Stimulated activated CD4-positive, alpha-beta T cell treated with anti-CD3 and anti-CD28 coated beads, Interleukin-4, amount 100 ng/mL, for 4 hours (primary cell): ENCODE data around the gene MPP7.
"Not testable (repeated sequence)": the region's sequence is repeated elsewhere in the genome, so short reads cannot be mapped to it uniquely, and the experiment has no call there.

Experiments
- DNase-seq, 2 experiments: peaks; one replicate each; pipeline ENCODE4 v3.0.0-alpha.2; 2020

Gene MPP7

DNA sequence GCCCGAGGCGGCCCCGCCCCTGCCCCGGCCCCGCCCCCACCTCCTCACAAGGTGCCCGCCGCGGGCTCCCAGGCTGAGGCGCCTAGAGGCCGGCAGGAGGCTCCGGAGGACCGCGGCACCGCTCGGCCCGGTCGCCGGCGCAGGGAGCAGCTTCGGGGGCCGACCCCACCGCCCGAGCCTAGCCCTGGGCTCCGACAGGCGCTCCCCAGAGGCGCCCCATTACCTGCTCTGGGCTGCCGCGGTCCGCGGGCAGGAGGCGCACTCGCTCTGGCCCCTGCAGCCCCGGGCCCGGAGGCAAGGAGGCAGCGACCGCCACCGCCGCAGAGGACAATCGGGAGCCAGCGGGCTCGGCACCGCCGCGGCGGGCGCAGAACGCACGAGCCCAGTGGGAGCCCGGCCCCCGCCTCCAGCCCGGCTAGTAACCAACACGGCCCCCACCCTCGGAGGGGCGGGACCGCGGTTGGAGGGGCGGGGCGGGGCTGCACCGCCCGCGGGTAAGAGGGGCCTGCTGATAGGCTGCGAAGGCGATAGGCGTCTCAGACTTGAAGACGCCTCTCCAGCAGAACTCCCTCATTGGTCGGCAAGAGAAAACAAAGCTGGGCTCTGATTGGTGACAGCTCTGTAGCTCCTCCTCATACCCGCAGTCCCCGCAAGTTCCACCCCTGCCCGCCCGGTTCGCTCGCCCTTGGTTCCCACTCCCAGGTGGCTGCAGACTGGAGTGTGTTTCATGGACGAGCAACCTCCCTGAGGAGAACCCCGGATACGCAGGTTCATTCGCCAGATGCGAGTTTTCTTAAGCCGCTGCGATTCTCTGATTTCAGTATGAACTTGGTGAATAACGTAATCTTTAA lies at the start of gene MPP7:
MPP7 (minus strand) TSS at position 427 of the 851 bp plus-strand sequence. CDS start 64,460 bp downstream, outside the sequence.
- DNase-seq: peak; percentile 95 to 96

- DNase-seq: no peak
These were observed 47.0 kb upstream of the MPP7 start for GRCh38 chr10:28349892-28350291.

DNA sequence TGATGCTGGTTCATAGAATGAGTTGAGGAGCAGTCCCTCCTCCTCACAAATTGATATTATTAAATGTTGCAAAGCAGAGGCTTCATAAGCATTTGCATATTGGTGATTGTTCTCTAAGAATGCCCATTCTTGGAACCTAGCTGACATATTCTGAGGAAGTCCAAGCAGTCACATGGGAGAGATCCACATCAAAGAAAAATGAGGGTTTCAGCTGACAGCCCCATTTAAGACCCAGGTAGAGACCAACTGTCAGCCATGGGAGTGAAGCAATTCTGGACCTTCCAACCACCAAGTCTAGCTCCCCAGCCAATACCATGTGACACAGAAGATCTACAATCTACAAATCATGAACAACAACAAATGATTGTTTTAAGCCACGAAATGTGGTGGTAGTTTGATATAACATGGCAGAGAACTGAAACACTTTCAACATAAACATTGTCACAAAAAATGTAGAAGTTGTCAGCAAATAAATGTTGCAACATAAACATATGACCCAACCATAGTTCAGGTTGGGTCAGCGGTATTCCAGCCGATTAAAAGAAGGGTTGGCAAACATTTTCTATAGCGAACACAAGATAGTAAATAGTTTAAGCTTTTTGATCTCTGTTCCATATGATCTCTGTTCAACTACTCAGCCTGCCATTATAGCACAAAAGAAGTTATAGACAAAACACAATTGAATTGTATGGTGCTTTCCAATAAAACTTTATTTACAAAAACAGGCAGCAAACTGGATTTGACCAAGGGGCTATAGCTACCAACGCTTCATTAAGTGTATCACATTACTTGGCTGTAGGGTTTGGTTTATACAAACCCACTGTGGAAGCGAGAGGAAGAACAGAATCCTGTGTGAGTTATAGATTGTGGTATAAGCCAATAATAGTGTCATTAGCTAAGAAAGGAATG lies 41.4 kb upstream of the MPP7 start:
- no peak for DNase-seq

GRCh38 chr10:28343252-28343651 lies 40.4 kb upstream of the MPP7 start:
- DNase-seq: no peak

DNA sequence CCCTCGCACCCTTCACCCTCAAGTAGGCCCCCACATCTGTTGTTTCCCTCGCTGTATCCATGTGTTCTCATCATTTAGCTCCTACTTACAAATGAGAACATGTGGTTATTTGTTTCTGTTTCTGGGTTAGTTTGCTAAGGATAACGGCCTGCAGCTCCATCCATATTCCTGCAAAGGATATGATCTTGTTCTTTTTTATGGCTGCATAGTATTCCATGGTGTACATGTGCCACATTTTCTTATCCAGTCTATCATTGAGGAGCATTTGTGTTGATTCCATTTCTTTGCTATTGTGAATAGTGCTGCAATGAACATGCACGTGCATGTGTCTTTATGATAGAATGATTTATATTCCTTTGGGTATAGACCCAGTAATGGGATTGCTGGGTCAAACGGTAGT lies 38.8 kb upstream of the MPP7 start:
- not testable (repeated sequence) for DNase-seq

DNA sequence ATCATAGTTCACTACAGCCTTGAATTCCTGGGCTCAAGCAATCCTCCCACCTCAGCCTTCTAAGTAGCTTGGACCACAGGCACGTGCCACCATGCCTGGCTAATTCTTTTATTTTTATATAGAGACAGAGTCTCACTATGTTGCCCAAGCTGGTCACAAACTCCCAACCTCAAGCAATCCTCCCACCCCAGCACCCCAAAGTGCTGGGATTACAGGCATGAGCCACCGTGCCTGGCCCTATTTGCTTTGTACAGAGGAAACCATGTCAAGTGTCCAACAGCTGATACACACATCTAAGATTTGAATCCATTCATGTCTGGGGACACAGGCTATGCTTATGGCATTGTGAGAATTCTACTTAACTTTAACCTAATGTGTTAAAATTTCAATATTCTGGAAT lies 29.9 kb upstream of the MPP7 start:
- no peak for DNase-seq

DNA sequence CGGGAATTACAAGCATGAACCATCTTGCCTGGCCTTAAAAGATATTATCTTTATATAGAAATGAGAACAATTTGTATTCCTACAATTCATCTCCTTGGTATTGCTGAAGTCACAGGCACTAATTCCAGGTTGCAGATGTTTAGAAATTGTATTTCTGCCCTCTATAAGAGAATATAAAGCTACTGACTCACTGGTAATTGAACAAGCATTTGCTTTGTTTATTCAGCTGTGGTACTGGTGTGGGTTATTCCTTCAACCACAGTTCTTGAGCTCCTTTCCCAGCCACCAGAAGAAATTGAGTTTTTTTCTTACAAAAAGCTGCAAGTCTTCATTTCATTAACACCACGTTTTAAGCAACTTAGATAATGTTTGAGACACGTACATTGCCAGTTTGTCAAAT lies 29.0 kb upstream of the MPP7 start:
- no peak for DNase-seq

DNA sequence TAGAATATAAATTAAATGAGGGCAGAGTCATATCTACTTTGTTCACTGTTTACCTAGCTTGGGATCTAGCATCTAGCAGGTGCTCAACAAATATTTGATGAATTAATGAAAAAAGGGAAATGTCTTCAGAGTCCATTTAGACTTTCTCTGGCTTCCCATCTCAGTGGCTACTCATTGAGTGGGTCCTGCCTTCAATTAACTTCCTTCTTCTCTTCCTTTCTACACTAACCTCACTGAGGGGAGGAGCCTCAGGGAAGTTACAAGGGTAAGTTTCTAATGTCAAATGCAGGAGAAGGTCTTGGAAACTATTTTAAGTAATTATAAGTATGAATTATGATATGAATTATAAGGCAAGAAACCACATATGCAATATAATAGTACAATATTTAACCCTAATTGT lies 28.2 kb upstream of the MPP7 start:
- DNase-seq: no peak

DNA sequence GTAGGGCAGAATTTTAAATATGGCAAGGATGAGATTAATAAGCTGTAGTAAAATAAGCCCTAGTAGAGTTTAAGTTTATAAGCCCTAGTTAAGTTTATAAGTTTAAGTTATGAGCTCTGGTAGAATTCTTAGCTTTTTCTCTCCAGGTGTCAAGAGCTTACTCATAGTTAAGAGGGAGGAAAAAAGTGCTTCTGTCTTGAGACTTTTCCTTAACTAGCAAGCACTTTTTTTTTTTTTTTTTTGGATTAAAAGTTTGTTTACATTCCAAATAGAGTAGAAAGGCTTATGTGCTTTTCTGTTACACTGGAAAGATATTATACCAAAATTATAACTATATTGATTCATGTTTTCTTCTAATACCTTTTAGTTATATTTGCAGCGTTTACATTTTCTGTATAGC lies 25.5 kb upstream of the MPP7 start:
- no peak for DNase-seq

DNA sequence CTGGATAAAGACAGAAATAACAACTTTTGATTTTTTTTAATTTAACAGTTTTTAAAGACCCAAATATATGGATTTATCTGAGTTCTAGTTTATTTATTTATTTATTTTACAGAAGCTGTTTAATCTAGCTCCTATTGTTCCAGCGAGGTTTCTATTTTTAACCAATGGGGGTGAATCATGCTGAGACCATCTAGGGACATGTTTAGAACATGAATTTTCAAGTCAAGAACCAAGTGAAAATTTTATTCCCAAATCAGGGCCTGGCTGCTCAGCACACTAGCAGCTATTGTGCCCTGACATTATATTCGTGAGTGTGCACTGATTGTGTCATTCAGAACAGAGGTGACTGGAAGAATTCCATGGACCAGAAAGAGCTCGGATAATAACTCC lies 24.6 kb upstream of the MPP7 start:
- no peak for DNase-seq

DNA sequence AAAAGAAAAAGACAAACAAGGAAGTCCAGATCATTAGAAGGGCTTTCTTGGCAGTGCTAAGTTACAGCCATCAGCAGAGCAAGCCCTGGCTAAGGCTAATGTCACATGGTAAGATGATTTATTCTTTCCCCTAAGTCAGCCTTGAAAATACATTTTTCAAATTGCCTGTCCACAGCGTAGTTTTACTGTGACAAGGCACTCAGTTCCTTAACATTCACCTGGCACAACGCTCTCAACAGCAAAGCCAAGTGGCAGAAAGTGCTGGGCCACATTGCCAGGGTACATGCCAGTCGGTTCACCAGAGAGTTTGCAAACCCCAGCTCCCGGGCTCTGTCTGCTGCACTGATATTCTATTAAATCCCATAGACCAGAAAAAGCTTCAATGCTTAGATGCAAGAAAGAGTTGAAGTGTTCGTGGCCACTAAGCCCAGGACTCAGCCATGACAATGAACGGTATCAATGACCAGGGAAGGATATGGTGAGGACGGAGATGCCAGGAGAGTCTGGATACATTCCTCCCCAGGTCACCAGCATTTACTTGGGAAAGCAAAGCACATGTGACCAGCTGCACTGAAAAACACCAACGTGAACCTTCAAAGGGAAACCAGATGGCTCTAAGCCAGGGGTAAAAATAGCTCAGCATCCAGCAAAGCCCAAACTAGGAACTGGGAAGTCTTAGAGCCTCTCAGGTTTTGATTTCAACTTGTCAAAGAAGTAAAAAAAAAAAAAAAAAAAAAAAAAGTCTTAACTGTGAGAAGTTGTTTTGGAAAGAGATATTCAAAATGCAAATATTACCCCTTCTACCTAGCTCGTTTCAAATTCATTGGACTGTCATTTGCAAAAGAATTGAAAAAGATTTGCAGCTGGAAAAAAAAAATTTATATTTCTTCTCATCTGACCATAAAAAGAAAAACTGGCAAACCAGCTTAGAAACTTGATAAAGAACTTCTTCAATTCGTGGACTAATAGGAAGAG lies 23.9 kb upstream of the MPP7 start:
- no peak for DNase-seq

DNA sequence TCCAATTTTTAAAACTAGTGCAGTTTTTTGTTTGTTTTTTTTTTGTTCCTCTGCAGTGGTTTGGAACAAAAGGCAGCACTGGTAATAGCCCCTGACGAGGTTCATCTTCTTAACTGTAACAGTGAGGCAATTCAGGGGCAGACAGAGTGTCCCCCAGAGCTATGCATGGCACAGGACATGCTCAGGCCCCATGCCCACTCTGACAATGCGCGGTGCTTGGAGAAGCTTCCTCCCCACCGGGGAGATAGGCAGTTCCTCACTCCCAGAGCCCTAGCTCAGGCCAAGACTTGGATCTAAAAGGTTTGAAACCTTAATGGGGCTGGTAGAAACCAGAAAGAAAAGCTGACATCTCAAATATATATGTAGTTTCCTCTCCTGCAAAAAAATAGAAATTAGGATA lies 17.9 kb upstream of the MPP7 start:
- no peak for DNase-seq

DNA sequence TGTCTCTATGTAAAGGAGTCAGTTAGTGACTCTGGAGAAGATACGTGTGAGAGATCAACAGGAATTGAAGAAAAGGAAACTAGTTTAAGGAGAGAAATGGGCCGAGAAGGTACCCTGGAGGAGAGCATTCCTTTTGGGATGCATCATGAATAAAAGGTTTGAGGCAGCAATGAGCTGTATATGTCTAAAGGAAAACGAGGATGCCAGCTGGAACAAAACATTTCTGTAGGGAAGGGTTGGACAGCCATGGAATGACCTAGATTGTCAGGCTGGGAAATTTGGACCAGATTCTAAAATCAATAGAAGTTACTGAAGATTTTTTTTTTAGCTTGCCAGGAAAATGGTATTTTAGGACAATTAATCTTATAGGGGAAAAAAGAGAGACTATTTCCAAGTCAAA lies 17.2 kb upstream of the MPP7 start:
- no peak for DNase-seq

DNA sequence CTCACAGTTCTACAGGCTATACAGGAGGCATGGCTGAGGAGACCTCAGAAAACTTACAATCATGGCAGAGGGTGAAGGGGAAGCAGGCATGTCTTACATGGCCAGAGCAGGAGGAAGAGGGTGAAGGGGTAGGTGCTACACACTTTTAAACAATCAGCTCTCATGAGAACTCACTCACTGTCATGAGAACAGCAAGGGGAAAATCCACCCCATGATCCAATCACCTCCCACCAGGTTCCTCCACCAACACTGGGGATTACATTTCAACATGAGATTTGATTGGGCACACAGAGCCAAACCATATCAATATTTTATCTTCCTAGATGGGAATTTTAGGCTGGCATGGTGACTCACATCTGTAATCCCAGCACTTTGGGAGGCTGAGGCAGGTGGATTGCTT lies 16.2 kb upstream of the MPP7 start:
- not testable (repeated sequence) for DNase-seq

DNA sequence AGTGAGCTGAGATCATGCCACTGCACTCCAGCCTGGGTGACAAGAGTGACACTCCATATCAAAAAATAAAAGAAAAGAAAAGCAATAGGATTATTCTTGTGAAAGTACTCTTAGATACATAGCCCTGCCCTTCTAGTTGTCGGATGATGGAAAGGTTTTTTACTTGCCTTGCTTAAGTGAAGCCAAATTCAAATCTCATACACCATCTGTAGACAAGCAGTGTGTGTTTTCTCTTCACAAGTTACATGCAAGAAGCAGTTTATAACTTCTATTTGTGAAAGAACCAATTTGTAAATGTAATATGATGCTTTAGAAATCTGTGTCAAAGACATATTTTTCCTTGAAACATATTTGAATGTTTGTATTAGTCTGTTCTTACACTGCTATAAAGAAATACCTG lies 15.8 kb upstream of the MPP7 start:
- DNase-seq: no peak

GRCh38 chr10:28317760-28318159 lies 14.9 kb upstream of the MPP7 start:
- no peak for DNase-seq

- no peak for DNase-seq
These were observed 13.8 kb upstream of the MPP7 start for GRCh38 chr10:28316696-28317095.

- no peak for DNase-seq
These were observed 12.3 kb upstream of the MPP7 start for GRCh38 chr10:28315140-28315539.

DNA sequence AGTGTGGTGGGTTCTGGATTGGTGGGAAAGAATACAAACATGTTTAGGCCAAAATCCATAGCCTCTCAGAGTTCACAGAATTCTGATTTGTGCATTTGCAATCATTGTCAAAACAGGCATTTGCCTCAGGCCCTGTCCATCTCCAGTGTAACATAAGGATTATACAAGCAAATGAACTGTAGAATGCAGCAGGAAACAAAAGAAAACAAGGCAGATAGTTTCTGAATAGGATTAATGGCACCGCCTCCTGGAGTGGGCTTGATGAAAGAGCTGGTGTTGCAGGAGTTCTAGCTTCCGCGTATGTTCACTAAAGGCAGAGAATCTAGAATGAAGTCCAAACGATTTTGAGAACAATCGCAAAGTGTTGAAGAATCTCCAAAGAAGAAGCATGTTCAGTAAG lies 11.3 kb upstream of the MPP7 start:
- DNase-seq: no peak

DNA sequence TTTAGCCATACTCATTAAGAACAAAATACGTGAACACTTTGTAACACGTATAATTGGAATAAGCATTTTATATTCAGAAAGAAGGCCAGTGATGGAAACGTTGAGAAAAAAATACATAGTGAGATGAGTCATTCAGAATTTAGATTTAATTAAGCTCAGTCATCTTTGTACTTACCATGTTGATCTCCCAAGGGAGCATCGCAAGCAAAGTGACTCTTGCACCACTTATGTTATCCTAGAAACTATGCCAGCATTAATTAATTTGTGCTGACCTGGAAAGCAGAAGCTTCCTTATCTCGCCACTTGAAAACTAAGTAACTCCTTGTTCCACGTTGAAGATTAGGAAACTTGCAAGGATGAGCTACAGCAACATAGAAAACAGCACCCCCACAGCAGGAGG lies 9.7 kb upstream of the MPP7 start:
- DNase-seq: no peak

GRCh38 chr10:28311104-28311503 lies 8.2 kb upstream of the MPP7 start:
- DNase-seq: no peak

- DNase-seq: no peak
These were observed 4.4 kb upstream of the MPP7 start for GRCh38 chr10:28307267-28307666.

GRCh38 chr10:28305553-28305952 lies 2.7 kb upstream of the MPP7 start:
- no peak for DNase-seq
